Hepatocyte (in vitro differentiated cells): ENCODE data around the gene KCNMA1.

Source experiments
- EZH2phosphoT487 ChIP-seq: fragments of 200-600 bp; sonication (generic); IDR thresholded peaks from one replicate; pipeline ENCODE4 v1.6.1; 2018; ENCODE audit warnings: antibody characterized with exemption, mild to moderate bottlenecking, low read depth, moderate library complexity; ENCODE audit not compliant: unreplicated experiment, severe bottlenecking
- TF ChIP-seq, protein P1 (sequence below): fragments of 200-600 bp; sonication (generic); IDR thresholded peaks from 2 replicates; pipeline ENCODE4 v1.5.1; 2016; ENCODE audit warnings: antibody characterized with exemption, mild to moderate bottlenecking; ENCODE audit not compliant: poor library complexity

DNA sequence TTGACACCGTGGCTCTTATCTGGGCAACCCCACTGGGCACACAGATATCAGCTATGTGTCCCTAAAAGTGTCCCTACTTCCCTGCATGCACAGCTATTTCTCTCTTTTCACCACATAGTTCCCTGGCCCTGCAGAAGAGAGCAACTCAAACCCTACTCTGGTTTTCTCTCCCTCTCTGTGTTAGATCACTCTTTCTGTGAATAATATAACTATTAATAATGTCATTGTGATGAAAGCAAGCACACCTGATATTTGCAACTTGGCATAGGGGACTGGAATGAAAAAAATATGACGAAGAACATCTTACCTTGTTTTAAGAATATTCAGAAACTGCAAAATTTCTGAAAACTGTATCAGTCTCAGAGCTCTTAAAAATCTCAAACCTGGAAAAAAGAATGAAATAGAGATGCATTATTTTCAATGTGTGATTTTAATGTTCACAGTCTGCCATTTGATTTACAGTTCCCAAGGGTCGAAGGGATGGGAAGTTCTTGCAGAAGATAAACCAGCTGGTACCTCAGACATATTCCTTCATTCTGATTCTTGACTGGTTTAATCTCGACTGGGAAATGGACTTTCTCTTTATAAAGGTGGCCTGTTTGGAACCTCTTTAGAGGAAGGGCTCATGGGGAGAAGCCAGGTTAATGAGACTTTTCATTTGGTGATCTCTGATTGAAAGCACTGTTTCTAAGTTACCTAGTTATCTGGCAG, 516.8 kb downstream of the KCNMA1 start:
- TF ChIP-seq, protein P1, sequence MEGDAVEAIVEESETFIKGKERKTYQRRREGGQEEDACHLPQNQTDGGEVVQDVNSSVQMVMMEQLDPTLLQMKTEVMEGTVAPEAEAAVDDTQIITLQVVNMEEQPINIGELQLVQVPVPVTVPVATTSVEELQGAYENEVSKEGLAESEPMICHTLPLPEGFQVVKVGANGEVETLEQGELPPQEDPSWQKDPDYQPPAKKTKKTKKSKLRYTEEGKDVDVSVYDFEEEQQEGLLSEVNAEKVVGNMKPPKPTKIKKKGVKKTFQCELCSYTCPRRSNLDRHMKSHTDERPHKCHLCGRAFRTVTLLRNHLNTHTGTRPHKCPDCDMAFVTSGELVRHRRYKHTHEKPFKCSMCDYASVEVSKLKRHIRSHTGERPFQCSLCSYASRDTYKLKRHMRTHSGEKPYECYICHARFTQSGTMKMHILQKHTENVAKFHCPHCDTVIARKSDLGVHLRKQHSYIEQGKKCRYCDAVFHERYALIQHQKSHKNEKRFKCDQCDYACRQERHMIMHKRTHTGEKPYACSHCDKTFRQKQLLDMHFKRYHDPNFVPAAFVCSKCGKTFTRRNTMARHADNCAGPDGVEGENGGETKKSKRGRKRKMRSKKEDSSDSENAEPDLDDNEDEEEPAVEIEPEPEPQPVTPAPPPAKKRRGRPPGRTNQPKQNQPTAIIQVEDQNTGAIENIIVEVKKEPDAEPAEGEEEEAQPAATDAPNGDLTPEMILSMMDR = no peak
- no peak for TF ChIP-seq EZH2phosphoT487
